Neural cell (in vitro differentiated cells): ENCODE data around the gene WDR7. TPM values are rescaled to one million over a fixed set of nuclear protein-coding genes. Genes with fewer than 3 reads are reported as not detected.
"Not testable (repeated sequence)": the region's sequence is repeated elsewhere in the genome, so short reads cannot be mapped to it uniquely, and the experiment has no call there.

Experiments
- H2AFZ ChIP-seq: fragments of 200-600, 300-800 bp; sonication (generic), shearing (Covaris generic); 2 replicates; pipeline ENCODE4 v1.6.0; 2014; ENCODE audit warnings: low read depth, mild to moderate bottlenecking, antibody characterized with exemption, low read length, moderate library complexity
- H3F3A ChIP-seq: fragments of 200-600 bp; shearing (Covaris generic); 2 replicates; pipeline ENCODE4 v1.6.1; 2016; ENCODE audit warnings: mild to moderate bottlenecking, moderate library complexity, mixed read lengths, antibody characterized with exemption, low read length; ENCODE audit not compliant: insufficient read depth, poor library complexity, severe bottlenecking
- H3K27ac ChIP-seq: fragments of 200-600, 300-800 bp; sonication (generic), shearing (Covaris generic); 2 replicates; pipeline ENCODE4 v1.5.1; 2014; ENCODE audit warnings: mild to moderate bottlenecking, low read length, moderate library complexity
- H3K27me3 ChIP-seq: fragments of 300-800, 200-600 bp; sonication (generic), shearing (Covaris generic); 2 replicates; pipeline ENCODE4 v1.6.0; 2014; ENCODE audit warnings: mild to moderate bottlenecking, low read depth, low read length, moderate library complexity; ENCODE audit not compliant: insufficient read depth
- H3K36me3 ChIP-seq: fragments of 300-800, 200-600 bp; sonication (generic), shearing (Covaris generic); 2 replicates; pipeline ENCODE4 v1.5.1; 2014; ENCODE audit warnings: mild to moderate bottlenecking, antibody characterized with exemption, low read length, moderate library complexity; ENCODE audit not compliant: insufficient read depth
- H3K4me2 ChIP-seq: fragments of 300-800, 200-600 bp; sonication (generic), shearing (Covaris generic); 2 replicates; pipeline ENCODE4 v1.6.0; 2014; ENCODE audit warnings: mild to moderate bottlenecking, low read length
- H3K4me3 ChIP-seq: fragments of 300-800, 200-600 bp; sonication (generic), shearing (Covaris generic); 2 replicates; pipeline ENCODE4 v1.5.1; 2014; ENCODE audit warnings: mild to moderate bottlenecking, low read length, moderate library complexity
- H3K79me2 ChIP-seq: fragments of 200-600 bp; shearing (Covaris generic); replicated peaks from 2 replicates; pipeline ENCODE4 v1.6.0; 2014; ENCODE audit warnings: mild to moderate bottlenecking, low read length, moderate library complexity; ENCODE audit not compliant: insufficient read depth
- H3K9ac ChIP-seq: fragments of 300-800, 200-600 bp; sonication (generic), shearing (Covaris generic); 2 replicates; pipeline ENCODE4 v1.6.1; 2016; ENCODE audit warnings: mild to moderate bottlenecking, low read length, mixed read lengths
- H3K9me2 ChIP-seq: fragments of 200-600 bp; shearing (Covaris generic); 2 replicates; pipeline ENCODE4 v1.6.1; 2016; ENCODE audit warnings: mild to moderate bottlenecking, low read length, mixed read lengths; ENCODE audit not compliant: insufficient read depth
- H3K9me3 ChIP-seq: fragments of 200-600, 300-800 bp; sonication (generic), shearing (Covaris generic); 2 replicates; pipeline ENCODE4 v1.6.1; 2016; ENCODE audit warnings: mild to moderate bottlenecking, mixed run types, low read length, moderate library complexity, mixed read lengths
- H4K20me1 ChIP-seq: fragments of 200-600 bp; shearing (Covaris generic); 2 replicates; pipeline ENCODE4 v1.6.1; 2016; ENCODE audit warnings: mild to moderate bottlenecking, mixed run types; ENCODE audit not compliant: insufficient read depth
- EP300 ChIP-seq: fragments of 450-650 bp; conservative IDR thresholded peaks from 2 replicates; pipeline ENCODE4 v1.6.1; 2014; ENCODE audit warnings: antibody characterized with exemption, mild to moderate bottlenecking, moderate library complexity; ENCODE audit not compliant: poor library complexity, severe bottlenecking
- EZH2 ChIP-seq: fragments of 200-600, 300-800 bp; shearing (Covaris generic), sonication (generic); IDR thresholded peaks from 2 replicates; pipeline ENCODE4 v1.6.1; 2014; ENCODE audit warnings: antibody characterized with exemption, low read length, borderline replicate concordance, mild to moderate bottlenecking; ENCODE audit not compliant: insufficient read depth, poor library complexity, severe bottlenecking
- MXI1 ChIP-seq: fragments of 450-650 bp; conservative IDR thresholded peaks from 2 replicates; pipeline ENCODE4 v1.6.1; 2014; ENCODE audit warnings: antibody characterized with exemption, mild to moderate bottlenecking; ENCODE audit not compliant: poor library complexity, severe bottlenecking
- POLR2AphosphoS5 ChIP-seq: IDR thresholded peaks from 2 replicates; pipeline ENCODE4 v1.6.1; 2012
- RAD21 ChIP-seq: fragments of 450-650 bp; conservative IDR thresholded peaks from 2 replicates; pipeline ENCODE4 v1.6.1; 2014; ENCODE audit warnings: antibody characterized with exemption, mild to moderate bottlenecking, moderate library complexity
- TAF1 ChIP-seq: IDR thresholded peaks from 2 replicates; pipeline ENCODE4 v1.6.1; 2012; ENCODE audit warnings: low read depth
- polyA plus RNA-seq: library from polyadenylated mRNA; depleted of rRNA; stranded (reverse); fragments of >200 nt; gene quantifications from 2 replicates; pipeline ENCODE4 v1.2.3, GENCODE V29; 2014
- TF ChIP-seq, protein P1 (sequence below): IDR thresholded peaks from 2 replicates; pipeline ENCODE4 v1.6.1; 2012; ENCODE audit warnings: borderline replicate concordance
- TF ChIP-seq, protein P2 (sequence below): fragments of 450-650 bp; IDR thresholded peaks from 2 replicates; pipeline ENCODE4 v1.5.1; 2014; ENCODE audit warnings: antibody characterized with exemption, mild to moderate bottlenecking, moderate library complexity; ENCODE audit not compliant: poor library complexity, severe bottlenecking

The WDR7 gene
- polyA plus RNA-seq, 1 donor from 2014 or later: 15.1 TPM

DNA sequence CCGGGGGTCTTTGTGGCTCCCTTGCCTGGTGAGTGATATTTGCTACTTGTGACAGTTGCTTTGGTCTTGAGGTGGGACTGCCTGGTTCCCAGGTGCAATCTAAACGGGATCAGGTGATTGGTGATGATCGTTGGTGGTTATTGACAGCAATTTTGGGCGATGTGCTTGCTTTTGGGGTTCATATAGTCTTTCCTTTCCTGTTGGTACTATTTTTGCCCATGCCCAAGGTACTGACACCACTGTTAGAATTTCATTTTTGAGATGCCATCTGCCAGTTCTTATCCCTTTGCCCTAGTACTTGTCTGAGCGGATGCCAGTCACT lies 573 bp downstream of the WDR7 start:
- H3K9ac ChIP-seq: peak overlapping the region; percentile 82
- H3K9me3 ChIP-seq: no peaks in the 10 kb centered on the region
- no peaks in the 10 kb centered on the region for H3K36me3 ChIP-seq
- H3F3A ChIP-seq: no peaks in the 10 kb centered on the region
- no peaks in the 10 kb centered on the region for H4K20me1 ChIP-seq
- H3K4me3 ChIP-seq: peak overlapping the region; percentile 79
- peaks cover 38% of the 10 kb centered on the region for H3K79me2 ChIP-seq
- no peaks in the 10 kb centered on the region for H3K9me2 ChIP-seq
- H3K27ac ChIP-seq: peak overlapping the region; percentile 73
- TF ChIP-seq POLR2AphosphoS5 (no peak), MXI1 (no peak), RAD21 (no peak)
- TF ChIP-seq, protein P1, sequence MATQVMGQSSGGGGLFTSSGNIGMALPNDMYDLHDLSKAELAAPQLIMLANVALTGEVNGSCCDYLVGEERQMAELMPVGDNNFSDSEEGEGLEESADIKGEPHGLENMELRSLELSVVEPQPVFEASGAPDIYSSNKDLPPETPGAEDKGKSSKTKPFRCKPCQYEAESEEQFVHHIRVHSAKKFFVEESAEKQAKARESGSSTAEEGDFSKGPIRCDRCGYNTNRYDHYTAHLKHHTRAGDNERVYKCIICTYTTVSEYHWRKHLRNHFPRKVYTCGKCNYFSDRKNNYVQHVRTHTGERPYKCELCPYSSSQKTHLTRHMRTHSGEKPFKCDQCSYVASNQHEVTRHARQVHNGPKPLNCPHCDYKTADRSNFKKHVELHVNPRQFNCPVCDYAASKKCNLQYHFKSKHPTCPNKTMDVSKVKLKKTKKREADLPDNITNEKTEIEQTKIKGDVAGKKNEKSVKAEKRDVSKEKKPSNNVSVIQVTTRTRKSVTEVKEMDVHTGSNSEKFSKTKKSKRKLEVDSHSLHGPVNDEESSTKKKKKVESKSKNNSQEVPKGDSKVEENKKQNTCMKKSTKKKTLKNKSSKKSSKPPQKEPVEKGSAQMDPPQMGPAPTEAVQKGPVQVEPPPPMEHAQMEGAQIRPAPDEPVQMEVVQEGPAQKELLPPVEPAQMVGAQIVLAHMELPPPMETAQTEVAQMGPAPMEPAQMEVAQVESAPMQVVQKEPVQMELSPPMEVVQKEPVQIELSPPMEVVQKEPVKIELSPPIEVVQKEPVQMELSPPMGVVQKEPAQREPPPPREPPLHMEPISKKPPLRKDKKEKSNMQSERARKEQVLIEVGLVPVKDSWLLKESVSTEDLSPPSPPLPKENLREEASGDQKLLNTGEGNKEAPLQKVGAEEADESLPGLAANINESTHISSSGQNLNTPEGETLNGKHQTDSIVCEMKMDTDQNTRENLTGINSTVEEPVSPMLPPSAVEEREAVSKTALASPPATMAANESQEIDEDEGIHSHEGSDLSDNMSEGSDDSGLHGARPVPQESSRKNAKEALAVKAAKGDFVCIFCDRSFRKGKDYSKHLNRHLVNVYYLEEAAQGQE: no peak
- no peaks in the 10 kb centered on the region for H3K27me3 ChIP-seq
- H2AFZ ChIP-seq: peak overlapping the region; percentile 74
- peak overlapping the region; percentile 99 for H3K4me2 ChIP-seq

DNA sequence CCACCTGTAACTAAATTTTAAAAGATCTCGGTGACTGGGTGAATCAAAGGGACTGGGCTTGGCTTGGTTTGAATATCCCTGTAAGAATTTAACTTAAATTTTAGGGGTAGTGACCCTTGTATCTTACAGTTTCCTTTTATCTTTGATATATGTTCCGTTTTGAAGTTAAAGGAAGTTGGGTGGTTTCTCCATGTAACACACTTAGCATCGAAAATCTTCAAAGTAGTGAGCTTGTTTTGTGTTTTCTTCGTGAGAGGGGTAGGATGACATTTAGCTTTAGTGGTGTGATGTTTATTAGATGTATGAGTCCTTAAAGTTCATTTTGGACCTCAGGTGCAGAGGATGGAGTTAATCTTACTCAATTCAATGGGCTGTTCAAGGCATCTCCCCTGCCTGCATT lies 1.6 kb downstream of the WDR7 start:
- Histone ChIP-seq H2AFZ (no peak overlapping the region), H3K27me3 (no peaks in the 10 kb centered on the region), H3F3A (no peaks in the 10 kb centered on the region), H3K9ac (no peak overlapping the region), H3K79me2 (peaks cover 39% of the 10 kb centered on the region), H4K20me1 (no peaks in the 10 kb centered on the region), H3K36me3 (no peaks in the 10 kb centered on the region), H3K4me3 (peak overlapping the region; percentile 79), H3K27ac (no peak overlapping the region), H3K9me2 (no peaks in the 10 kb centered on the region), H3K9me3 (no peaks in the 10 kb centered on the region), H3K4me2 (peak overlapping the region; percentile 99)
- TF ChIP-seq, protein P1: no peak
- TF ChIP-seq, protein P2, sequence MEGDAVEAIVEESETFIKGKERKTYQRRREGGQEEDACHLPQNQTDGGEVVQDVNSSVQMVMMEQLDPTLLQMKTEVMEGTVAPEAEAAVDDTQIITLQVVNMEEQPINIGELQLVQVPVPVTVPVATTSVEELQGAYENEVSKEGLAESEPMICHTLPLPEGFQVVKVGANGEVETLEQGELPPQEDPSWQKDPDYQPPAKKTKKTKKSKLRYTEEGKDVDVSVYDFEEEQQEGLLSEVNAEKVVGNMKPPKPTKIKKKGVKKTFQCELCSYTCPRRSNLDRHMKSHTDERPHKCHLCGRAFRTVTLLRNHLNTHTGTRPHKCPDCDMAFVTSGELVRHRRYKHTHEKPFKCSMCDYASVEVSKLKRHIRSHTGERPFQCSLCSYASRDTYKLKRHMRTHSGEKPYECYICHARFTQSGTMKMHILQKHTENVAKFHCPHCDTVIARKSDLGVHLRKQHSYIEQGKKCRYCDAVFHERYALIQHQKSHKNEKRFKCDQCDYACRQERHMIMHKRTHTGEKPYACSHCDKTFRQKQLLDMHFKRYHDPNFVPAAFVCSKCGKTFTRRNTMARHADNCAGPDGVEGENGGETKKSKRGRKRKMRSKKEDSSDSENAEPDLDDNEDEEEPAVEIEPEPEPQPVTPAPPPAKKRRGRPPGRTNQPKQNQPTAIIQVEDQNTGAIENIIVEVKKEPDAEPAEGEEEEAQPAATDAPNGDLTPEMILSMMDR: no peak
- TF ChIP-seq TAF1 (no peak), POLR2AphosphoS5 (no peak), EZH2 (no peak), MXI1 (no peak), EP300 (no peak)

DNA sequence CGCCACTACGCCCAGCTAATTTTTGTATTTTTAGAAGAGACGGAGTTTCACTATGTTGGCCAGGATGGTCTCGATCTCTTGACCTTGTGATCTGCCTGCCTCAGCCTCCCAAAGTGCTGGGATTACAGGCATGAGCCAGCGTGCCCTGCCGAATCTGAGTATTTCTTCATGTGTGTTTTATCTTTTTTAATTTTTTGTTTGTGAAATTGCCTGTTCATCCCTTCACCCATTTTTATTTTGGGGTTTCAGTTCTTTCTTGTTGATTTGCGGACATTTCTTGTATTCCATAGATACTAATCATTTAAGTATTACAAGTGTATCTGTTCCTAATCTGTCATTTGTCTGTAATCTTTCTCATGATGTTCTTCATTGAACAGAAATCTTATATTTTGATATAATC lies 3.1 kb downstream of the WDR7 start:
- H3K27ac ChIP-seq, H3K9me2 ChIP-seq, H4K20me1 ChIP-seq, H3F3A ChIP-seq, H3K9me3 ChIP-seq, H3K4me3 ChIP-seq, H3K36me3 ChIP-seq, H2AFZ ChIP-seq, H3K27me3 ChIP-seq, H3K9ac ChIP-seq, H3K4me2 ChIP-seq: not testable (repeated sequence)
- H3K79me2 ChIP-seq: peaks cover 39% of the 10 kb centered on the region
